Urothelium cell line (cell line): ENCODE measurements around the gene GBF1.
A peak's percentile ranks its signal among the peaks of the same experiment; 100 is the strongest.

Source experiments
- DNase-seq: peaks from one replicate; pipeline ENCODE4 v3.0.0; 2011; ENCODE audit warnings: low spot score, mixed read lengths
- FAIRE-seq: peaks from 2 replicates; lab custom pipeline; 2011; peaks lifted over from hg19 to GRCh38; lab: Jason Lieb, UNC

GBF1 gene

DNA sequence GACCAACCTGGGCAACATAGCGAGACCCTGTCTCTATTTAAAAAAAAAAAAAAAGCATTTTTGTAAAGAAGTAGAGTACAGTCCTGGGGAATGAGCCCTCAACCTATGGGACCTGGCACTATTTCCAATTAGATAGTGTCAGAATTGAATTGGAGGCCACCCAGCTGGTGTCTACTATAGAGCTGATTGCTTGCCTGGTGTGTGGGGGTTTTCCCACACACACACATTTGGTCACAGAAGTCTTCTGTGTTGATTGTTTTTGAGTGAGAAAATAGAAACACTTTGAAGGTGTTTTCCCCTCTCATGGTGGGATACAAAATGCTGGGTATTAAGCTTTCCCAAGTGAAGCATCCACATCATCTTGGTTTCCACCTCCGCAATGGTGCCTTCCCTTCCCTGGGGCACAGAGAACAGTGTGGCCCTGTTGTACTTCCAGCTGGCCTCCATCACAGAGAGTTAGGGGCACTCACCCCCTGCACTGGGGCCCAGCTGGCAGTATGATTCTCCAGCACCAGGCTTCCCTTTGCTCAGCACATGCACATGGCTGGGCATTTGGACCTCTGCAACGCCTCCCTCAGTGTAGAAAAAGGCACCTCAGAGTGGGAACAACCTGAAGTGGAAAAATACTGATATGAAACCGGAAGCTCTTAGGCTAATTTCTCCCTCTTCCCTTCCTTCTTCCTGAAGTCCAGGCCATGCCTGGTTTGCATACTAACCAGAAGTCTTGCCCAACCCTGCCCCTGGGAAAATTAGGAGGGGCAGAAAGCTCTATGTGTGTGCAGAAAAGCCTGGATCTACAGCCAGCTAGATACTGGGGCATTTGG, 139.5 kb downstream of the GBF1 start:
- DNase-seq, result no peak
- no peak for FAIRE-seq

GRCh38 chr10:102389894-102390293, 144.6 kb downstream of the GBF1 start:
- FAIRE-seq (no peak), DNase-seq (no peak)

GRCh38 chr10:102392306-102392705, 147.0 kb downstream of the GBF1 start:
- DNase-seq (no peak), FAIRE-seq (no peak)

DNA sequence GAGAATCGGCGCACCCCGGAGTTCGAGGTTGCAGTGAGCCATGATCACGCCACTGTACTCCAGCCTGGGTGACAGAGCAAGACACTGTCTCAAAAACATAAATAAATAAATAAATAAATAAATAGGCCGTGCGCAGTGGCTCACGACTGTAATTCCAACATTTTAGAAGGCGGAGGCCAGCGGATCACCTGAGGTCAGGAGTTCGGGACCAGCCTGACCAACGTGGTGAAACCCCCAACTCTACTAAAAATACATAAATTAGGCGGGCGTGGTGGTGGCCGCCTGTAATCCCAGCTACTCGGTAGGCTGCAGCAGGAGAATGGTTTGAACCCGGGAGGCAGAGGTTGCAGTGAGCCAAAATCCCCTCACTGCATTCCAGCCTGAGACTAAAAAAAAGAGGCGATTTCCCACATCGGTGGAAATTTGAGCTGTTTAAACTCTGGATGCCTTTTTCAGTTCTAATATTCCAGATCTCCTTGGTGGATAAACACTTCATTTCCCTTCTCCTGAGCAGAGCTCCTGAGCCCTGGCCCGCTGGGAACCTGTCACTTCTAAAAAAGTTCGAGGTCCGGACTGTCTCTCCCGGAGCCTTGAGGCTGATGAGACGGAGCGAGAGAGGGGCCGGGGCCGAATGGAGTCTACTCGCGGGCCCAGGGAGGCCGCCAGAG, 148.2 kb downstream of the GBF1 start:
- no peak for DNase-seq
- no peak for FAIRE-seq

DNA sequence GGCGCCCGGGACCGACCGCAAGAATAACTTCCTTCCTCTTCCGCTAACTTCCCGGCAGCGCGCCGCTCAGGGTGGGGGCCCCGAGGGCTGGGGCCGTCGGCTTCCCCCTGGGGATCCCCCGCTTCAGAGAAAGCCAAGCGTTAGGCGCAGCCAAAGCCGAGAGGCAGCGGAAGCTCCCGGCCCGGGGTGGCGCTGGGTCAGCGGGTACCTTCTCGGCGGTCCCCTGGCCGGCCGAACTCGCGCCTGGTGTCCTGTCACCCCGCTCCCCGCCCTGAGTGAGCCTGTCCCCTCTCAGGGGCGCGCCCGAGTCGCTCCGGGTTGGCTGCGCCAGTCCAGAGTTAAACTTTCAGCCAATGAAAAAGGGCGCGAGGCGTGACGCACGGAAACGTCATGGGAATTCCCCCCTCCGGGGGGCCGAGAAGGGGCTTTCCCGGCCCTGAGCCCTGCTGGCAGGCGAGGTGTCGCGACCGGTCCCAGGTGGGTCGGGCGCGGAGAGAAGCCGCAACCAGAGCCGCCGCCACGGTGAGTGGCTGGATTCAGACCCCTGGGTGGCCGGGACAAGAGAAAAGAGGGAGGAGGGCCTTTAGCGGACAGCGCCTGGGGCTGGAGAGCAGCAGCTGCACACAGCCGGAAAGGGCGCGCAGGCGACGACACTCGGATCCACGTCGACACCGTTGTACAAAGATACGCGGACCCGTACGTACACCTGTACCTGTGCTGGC, 148.9 kb downstream of the GBF1 start:
- DNase-seq (peak; percentile 93), FAIRE-seq (no peak)

DNA sequence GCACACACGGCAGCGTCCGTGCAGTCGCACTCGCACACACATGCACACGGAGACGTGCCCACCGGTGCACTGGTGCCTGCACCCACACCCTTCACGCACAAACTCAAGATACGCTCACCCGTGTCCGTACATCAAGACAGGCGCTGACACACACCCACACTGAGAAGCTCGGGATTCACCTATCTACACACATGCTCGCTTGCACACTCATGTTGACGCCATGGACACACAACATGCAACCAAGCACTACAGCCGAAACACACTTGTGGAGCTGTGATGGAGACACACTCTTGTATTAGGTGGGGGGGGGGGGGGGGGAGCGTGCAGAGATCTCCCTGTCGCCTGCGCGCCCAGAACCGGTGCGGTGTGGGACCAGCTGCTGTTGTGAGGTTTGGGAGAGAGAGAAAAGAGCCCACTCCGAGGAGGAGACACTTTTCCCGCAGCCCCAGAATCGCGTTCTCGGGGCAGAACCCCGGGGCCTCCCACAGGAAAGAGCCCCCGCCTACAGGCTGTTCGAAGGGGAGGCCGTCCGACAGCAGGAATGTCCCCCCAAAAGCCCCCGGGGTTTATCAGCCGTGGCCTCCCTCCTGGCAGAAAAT, 149.6 kb downstream of the GBF1 start:
- FAIRE-seq, result no peak
- peak; percentile 37 for DNase-seq

DNA sequence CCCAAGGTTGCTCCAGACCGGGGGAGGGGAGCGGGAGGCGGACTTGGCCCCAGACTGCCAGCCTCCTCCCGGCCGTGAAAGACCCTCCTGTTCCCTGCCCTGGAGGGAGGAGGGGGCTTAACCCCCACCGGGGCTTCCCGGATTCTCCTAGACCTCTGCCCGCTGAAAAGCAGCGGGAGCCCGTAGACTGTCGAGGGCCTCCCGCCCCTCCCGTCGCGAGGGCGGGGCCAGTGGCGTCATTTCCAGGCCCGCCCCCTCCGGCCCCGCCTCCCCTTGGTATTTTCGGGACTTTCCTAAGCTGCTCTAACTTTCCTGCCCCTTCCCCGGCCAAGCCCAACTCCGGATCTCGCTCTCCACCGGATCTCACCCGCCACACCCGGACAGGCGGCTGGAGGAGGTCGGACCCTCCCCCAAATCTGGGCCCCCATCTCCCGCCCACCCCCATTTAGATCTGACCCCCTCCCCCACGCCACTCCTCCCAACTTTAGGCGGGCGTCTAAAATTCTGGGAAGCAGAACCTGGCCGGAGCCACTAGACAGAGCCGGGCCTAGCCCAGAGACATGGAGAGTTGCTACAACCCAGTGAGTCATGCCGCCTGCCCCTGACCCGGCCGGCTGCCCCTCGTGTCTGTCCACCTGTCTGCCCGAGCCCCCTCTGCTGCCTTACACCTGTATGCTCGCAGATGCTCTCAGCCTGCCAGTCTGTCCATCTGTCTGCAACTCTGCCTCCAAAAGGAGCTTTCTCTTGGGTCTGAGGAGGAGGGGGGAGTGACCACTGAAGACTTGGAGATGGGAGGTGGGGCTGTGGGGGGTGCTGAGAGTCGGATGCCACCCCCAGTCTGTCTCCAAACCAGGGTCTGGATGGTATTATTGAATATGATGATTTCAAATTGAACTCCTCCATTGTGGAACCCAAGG, 150.3 kb downstream of the GBF1 start, which contains the start of gene NFKB2:
TSS of gene NFKB2 (plus strand) at position 306 of the 917 bp plus-strand sequence. CDS start at position 561, 255 bp downstream.
- FAIRE-seq, result no peak
- peak; percentile 90 for DNase-seq

- DNase-seq (no peak), FAIRE-seq (no peak)
Measured at GRCh38 chr10:102396317-102396650, 151.0 kb downstream of the GBF1 start.

- FAIRE-seq (no peak), DNase-seq (no peak)
Measured at GRCh38 chr10:102396730-102397151, 151.4 kb downstream of the GBF1 start.

DNA sequence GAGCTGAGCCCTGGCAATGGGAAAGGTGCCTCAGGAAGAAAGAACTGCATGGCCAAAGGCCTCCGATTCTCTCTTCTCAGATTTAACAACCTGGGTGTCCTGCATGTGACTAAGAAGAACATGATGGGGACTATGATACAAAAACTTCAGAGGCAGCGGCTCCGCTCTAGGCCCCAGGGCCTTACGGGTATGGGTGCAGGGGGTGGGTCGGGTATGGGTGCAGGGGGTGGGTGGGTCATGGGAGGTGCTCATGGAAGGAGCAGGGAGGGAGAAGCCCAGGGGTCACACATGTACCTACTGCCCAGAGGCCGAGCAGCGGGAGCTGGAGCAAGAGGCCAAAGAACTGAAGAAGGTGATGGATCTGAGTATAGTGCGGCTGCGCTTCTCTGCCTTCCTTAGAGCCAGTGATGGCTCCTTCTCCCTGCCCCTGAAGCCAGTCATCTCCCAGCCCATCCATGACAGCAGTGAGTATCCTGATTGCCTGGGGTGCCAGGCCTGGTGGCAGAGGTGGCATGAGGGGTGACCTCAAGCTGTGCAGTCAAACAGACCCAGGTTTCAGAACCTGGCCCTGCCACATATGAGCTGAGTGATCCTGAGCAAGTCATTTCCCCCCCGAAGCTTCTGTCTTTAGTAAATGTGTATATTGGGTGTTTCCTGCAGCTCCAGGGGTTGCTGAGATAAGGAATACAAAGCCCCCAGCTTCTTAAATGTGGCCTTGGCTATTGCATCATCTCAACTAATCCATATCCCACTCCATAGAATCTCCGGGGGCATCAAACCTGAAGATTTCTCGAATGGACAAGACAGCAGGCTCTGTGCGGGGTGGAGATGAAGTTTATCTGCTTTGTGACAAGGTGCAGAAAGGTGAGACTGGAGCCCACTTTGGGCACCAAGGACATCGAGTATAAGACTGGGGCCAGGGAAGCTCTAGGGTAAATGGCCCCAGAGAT, 152.2 kb downstream of the GBF1 start:
- DNase-seq, result no peak
- no peak for FAIRE-seq

GRCh38 chr10:102398172-102399020, 153.1 kb downstream of the GBF1 start:
- DNase-seq, result no peak
- FAIRE-seq, result no peak

- FAIRE-seq (peak; percentile 93), DNase-seq (peak; percentile 92)
Measured at GRCh38 chr10:102399217-102400021, 154.1 kb downstream of the GBF1 start.

GRCh38 chr10:102400076-102400475, 154.7 kb downstream of the GBF1 start:
- DNase-seq, result no peak
- FAIRE-seq, result no peak

DNA sequence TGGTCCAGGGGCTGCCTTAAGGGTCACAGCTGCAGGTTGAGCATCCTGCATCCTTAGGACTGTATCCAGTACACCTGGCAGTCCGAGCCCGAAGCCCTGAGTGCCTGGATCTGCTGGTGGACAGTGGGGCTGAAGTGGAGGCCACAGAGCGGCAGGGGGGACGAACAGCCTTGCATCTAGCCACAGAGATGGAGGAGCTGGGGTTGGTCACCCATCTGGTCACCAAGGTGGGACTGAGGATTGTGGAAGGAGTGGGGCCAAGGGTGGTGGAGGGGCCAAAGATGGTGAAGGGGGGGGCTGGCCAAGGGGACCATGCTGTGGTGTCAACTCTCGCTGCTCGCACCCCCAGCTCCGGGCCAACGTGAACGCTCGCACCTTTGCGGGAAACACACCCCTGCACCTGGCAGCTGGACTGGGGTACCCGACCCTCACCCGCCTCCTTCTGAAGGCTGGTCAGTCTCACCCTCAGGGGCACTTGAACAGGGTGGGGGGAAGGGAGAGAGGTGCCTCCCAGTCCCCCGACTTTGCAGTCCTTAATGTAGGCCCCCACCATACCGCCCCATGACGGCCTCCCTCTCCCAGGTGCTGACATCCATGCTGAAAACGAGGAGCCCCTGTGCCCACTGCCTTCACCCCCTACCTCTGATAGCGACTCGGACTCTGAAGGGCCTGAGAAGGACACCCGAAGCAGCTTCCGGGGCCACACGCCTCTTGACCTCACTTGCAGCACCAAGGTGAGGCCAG, 155.4 kb downstream of the GBF1 start:
- FAIRE-seq, result no peak
- DNase-seq, result no peak

DNA sequence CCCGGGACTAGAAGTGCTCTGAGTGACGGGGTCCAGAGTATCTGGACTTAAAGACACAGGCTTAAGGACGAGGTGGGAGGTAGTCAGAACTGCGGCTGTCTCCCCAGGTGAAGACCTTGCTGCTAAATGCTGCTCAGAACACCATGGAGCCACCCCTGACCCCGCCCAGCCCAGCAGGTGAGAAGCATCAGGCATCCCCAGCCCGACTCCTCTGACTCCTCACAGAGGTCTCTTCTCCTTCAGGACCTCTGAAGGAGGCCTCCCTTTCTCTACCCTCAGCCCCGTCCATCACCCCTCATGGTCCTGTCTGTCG, 156.0 kb downstream of the GBF1 start:
- FAIRE-seq (no peak), DNase-seq (no peak)

DNA sequence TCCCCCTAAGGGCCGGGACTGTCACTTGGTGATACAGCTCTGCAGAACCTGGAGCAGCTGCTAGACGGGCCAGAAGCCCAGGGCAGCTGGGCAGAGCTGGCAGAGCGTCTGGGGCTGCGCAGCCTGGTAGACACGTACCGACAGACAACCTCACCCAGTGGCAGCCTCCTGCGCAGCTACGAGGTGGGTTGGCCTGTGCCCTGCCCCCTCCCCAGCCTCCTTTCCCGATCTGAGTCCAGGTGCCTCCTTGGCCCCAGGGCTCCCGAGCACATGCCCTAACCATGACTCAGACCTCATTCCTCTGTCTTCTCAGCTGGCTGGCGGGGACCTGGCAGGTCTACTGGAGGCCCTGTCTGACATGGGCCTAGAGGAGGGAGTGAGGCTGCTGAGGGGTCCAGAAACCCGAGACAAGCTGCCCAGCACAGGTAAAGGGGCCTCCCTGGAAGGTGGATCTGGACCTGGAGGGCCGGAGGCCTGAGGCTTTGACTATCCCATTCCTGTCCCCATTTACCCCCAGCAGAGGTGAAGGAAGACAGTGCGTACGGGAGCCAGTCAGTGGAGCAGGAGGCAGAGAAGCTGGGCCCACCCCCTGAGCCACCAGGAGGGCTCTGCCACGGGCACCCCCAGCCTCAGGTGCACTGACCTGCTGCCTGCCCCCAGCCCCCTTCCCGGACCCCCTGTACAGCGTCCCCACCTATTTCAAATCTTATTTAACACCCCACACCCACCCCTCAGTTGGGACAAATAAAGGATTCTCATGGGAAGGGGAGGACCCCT, 156.6 kb downstream of the GBF1 start:
- peak; percentile 74 for FAIRE-seq
- DNase-seq, result peak; percentile 87
